Ovary (tissue), 3 donors: Measurements from ENCODE around the gene LARP6.

Experiments
- CTCF ChIP-seq, 3 donors: fragments of 450-650 bp in 2 of 3; fragments of 200-600 bp in 1 of 3; IDR thresholded peaks; one replicate each; pipeline versions ENCODE4 v1.5.1 to v1.8.0; 2016 to 2022; ENCODE audit warnings: antibody characterized with exemption in 3 of 3, mild to moderate bottlenecking in 1 of 3
- POLR2A ChIP-seq: fragments of 450-650 bp; IDR thresholded peaks from one replicate; pipeline ENCODE4 v1.6.1; 2017; ENCODE audit warnings: antibody characterized with exemption, mild to moderate bottlenecking, moderate library complexity
- donor health status: DM: no; HTN: no; CAD: no.

- TF ChIP-seq CTCF (IDR thresholded peaks at IDR 0.05) (no peak), POLR2A (no peak)
These were observed 24.4 kb downstream of the LARP6 start for GRCh38 chr15:70829371-70830166.
